Aorta (tissue), 5 donors: ENCODE data around the gene CCR7. TPM values are rescaled to one million over a fixed set of nuclear protein-coding genes. Genes with fewer than 3 reads are reported as not detected.
"Not testable (repeated sequence)": the region's sequence is repeated elsewhere in the genome, so short reads cannot be mapped to it uniquely, and the experiment has no call there.

Experiments used
- ATAC-seq: fragments of 200-7000 bp; cut with Tn5 transposase; one replicate; pipeline ENCODE4 v1.9.1; 2022; ENCODE audit warnings: moderate library complexity; ENCODE audit not compliant: low FRiP score
- DNase-seq, 2 donors: peaks; one replicate each; pipeline ENCODE4 v3.0.0-alpha.2; 2020
- H3K27ac ChIP-seq, 2 donors: one replicate each; pipeline ENCODE4 v1.5.1; 2013; ENCODE audit warnings: low read length in 2 of 2, mild to moderate bottlenecking in 2 of 2, moderate library complexity in 2 of 2, control low read depth in 1 of 2, inconsistent platforms in 1 of 2, low read depth in 1 of 2
- H3K27me3 ChIP-seq, 2 donors: one replicate each; pipeline ENCODE4 v1.6.1; 2013; ENCODE audit warnings: control low read depth in 1 of 2, low read length in 1 of 2, mild to moderate bottlenecking in 1 of 2, moderate library complexity in 1 of 2; ENCODE audit not compliant: insufficient read depth in 2 of 2, control insufficient read depth in 1 of 2
- H3K36me3 ChIP-seq, 2 donors: one replicate each; pipeline ENCODE4 v1.6.1; 2013; ENCODE audit warnings: control low read depth in 1 of 2, low read length in 1 of 2, mild to moderate bottlenecking in 1 of 2; ENCODE audit not compliant: insufficient read depth in 2 of 2, control insufficient read depth in 1 of 2
- H3K4me1 ChIP-seq, 2 donors: one replicate each; pipeline ENCODE4 v1.6.1; 2013; ENCODE audit warnings: low read length in 2 of 2, control low read depth in 1 of 2, mild to moderate bottlenecking in 1 of 2, moderate library complexity in 1 of 2; ENCODE audit not compliant: insufficient read depth in 2 of 2, control insufficient read depth in 1 of 2
- H3K4me3 ChIP-seq, 2 donors: one replicate each; pipeline ENCODE4 v1.5.1; 2013; ENCODE audit warnings: low read length in 2 of 2, control low read depth in 1 of 2, mild to moderate bottlenecking in 1 of 2
- H3K9me3 ChIP-seq: one replicate; pipeline ENCODE4 v1.6.1; 2013; ENCODE audit warnings: mild to moderate bottlenecking, low read length; ENCODE audit not compliant: control insufficient read depth
- WGBS, 2 donors: extraction: QIAGEN DNeasy Blood & Tissue Kit; methylation state at CpG; one replicate each; pipeline ENCODE4 v1.1.7; 2013; 5-methylcytosine and 5-hydroxymethylcytosine counted together
- intact Hi-C, 2 donors: fragments of 100-400 bp; cut with DNase I; formaldehyde crosslinking; loops; one replicate each; pipeline versions ENCODE4 v1.14.2 to v1.15.0; 2022
- polyA plus RNA-seq, 2 donors: library from polyadenylated mRNA; stranded (reverse); fragments of 200-250 nt; gene quantifications; one replicate each; pipeline ENCODE4 v1.2.3, GENCODE V29; 2013
- total RNA-seq, 2 donors: library from RNA; stranded (reverse); fragmentation: NEBNext Ultra II Directional; extraction: Animal tissue kit (Norgen Biotek cat#: 25700); gene quantifications; one replicate each; pipeline ENCODE4 v1.2.1, GENCODE V29; 2021
- donor health status: healthy with polysubstance abuse.
- donor health status: Bipolar disorder and iron deficiency.
- donor health status: DM: no; HTN: no; CAD: no.
- donor health status: DM: no; HTN: no; CAD: no.
- donor health status: DM: yes; HTN: yes; CAD: no.

Gene CCR7
- total and polyA plus RNA-seq, 4 donors, result 0.08 to 0.84 (median 0.37) TPM

GRCh38 chr17:40598301-40598618 lies 33.0 kb upstream of the CCR7 start:
- Histone ChIP-seq H3K4me3 (no peak overlapping the region), H3K27ac (no peak overlapping the region), H3K9me3 (no peaks in the 10 kb centered on the region), H3K27me3 (peaks cover 0 to 2% of the 10 kb centered on the region in 2 donors), H3K4me1 (no peaks in the 10 kb centered on the region), H3K36me3 (no peaks in the 10 kb centered on the region)
- no peak for ATAC-seq
- intact Hi-C loops, result no loop called here
- WGBS, 2 donors, result 31 to 60% methylated on average over 5 of the region's 5 CpGs
- no peak for DNase-seq

GRCh38 chr17:40597556-40598300 lies 32.5 kb upstream of the CCR7 start:
- Histone ChIP-seq H3K27ac (no peak overlapping the region), H3K4me1 (no peaks in the 10 kb centered on the region), H3K36me3 (no peaks in the 10 kb centered on the region), H3K27me3 (peaks cover 0 to 2% of the 10 kb centered on the region in 2 donors), H3K9me3 (no peaks in the 10 kb centered on the region), H3K4me3 (no peak overlapping the region)
- DNase-seq (no peak), ATAC-seq (no peak)
- intact Hi-C loops, result no loop called here
- WGBS, 2 donors, result 89 to 92% methylated on average over 9 of the region's 9 CpGs

- no peak overlapping the region for H3K27ac ChIP-seq
- no peaks in the 10 kb centered on the region for H3K36me3 ChIP-seq
- WGBS, 2 donors, result 89 to 93% methylated on average over 3 of the region's 3 CpGs
- intact Hi-C loops, result no loop called here
- H3K4me1 ChIP-seq, result no peaks in the 10 kb centered on the region
- peaks cover 0 to 2% of the 10 kb centered on the region in 2 donors for H3K27me3 ChIP-seq
- ATAC-seq (no peak), DNase-seq (no peak)
- no peaks in the 10 kb centered on the region for H3K9me3 ChIP-seq
- no peak overlapping the region for H3K4me3 ChIP-seq
These were observed 31.9 kb upstream of the CCR7 start for GRCh38 chr17:40597156-40597555.

GRCh38 chr17:40596261-40596919 lies 31.1 kb upstream of the CCR7 start:
- WGBS, 2 donors, result 73 to 77% methylated on average over 7 of the region's 7 CpGs
- ATAC-seq (no peak), DNase-seq (no peak)
- no peaks in the 10 kb centered on the region for H3K36me3 ChIP-seq
- H3K27me3 ChIP-seq, result peaks cover 0 to 2% of the 10 kb centered on the region in 2 donors
- no peak overlapping the region for H3K27ac ChIP-seq
- H3K4me3 ChIP-seq, result no peak overlapping the region
- no peaks in the 10 kb centered on the region for H3K9me3 ChIP-seq
- intact Hi-C loops, result no loop called here
- H3K4me1 ChIP-seq, result no peaks in the 10 kb centered on the region

- no peak for ATAC-seq
- 90 to 94% methylated on average over 3 of the region's 3 CpGs for WGBS, 2 donors
- intact Hi-C loops, result no loop called here
These were observed 25.5 kb upstream of the CCR7 start for GRCh38 chr17:40590742-40591141.

GRCh38 chr17:40588552-40588951 lies 23.3 kb upstream of the CCR7 start:
- H3K36me3 ChIP-seq, result no peaks in the 10 kb centered on the region
- no peaks in the 10 kb centered on the region for H3K4me1 ChIP-seq
- no peak overlapping the region for H3K27ac ChIP-seq
- H3K9me3 ChIP-seq, result no peaks in the 10 kb centered on the region
- intact Hi-C loops, result no loop called here
- DNase-seq (no peak), ATAC-seq (no peak)
- no peak overlapping the region for H3K4me3 ChIP-seq
- 79 to 83% methylated on average over 2 of the region's 2 CpGs for WGBS, 2 donors
- no peaks in the 10 kb centered on the region for H3K27me3 ChIP-seq

More at GRCh38 chr17:40590742-40591141, 25.5 kb upstream of the CCR7 start:
- no peaks in the 10 kb centered on the region for H3K36me3 ChIP-seq
- no peak overlapping the region for H3K4me3 ChIP-seq
- no peaks in the 10 kb centered on the region for H3K4me1 ChIP-seq
- no peak overlapping the region for H3K27ac ChIP-seq
- DNase-seq, result no peak
- H3K27me3 ChIP-seq, result no peaks in the 10 kb centered on the region
- H3K9me3 ChIP-seq, result no peaks in the 10 kb centered on the region

- H3K9me3 ChIP-seq, H3K27ac ChIP-seq, H3K36me3 ChIP-seq, H3K4me3 ChIP-seq, H3K4me1 ChIP-seq, ATAC-seq, intact Hi-C loops, DNase-seq, H3K27me3 ChIP-seq: not testable (repeated sequence)
- 64 to 73% methylated on average over 3 of the region's 3 CpGs for WGBS, 2 donors
These were observed 21.0 kb upstream of the CCR7 start for GRCh38 chr17:40586264-40586663.

GRCh38 chr17:40584950-40585349 lies 19.7 kb upstream of the CCR7 start:
- H3K4me1 ChIP-seq, H3K4me3 ChIP-seq, H3K27me3 ChIP-seq, intact Hi-C loops, H3K9me3 ChIP-seq, DNase-seq, ATAC-seq, H3K27ac ChIP-seq, H3K36me3 ChIP-seq: not testable (repeated sequence)
- WGBS, 2 donors, result 79 to 81% methylated on average over 2 of the region's 2 CpGs

- Histone ChIP-seq H3K27me3 (no peaks in the 10 kb centered on the region), H3K27ac (no peak overlapping the region), H3K4me3 (no peak overlapping the region), H3K4me1 (no peaks in the 10 kb centered on the region), H3K36me3 (no peaks in the 10 kb centered on the region), H3K9me3 (no peaks in the 10 kb centered on the region)
- intact Hi-C loops, result no loop called here
- DNase-seq, result peak in 1 of 2 donors; percentile 66
- ATAC-seq, result peak; percentile 64
- WGBS, 2 donors, result 52 to 55% methylated on average over 11 of the region's 11 CpGs
These were observed 17.1 kb upstream of the CCR7 start for GRCh38 chr17:40582328-40582901.
